Smooth muscle cell (in vitro differentiated cells): Measurements from ENCODE around the gene BUD23. TPM values are rescaled to one million over a fixed set of nuclear protein-coding genes. Genes with fewer than 3 reads are reported as not detected.

Experiments used
- DNase-seq: peaks from one replicate; lab custom pipeline; 2025; ENCODE audit not compliant: unreplicated experiment; lab: John Stamatoyannopoulos, UW
- H2AFZ ChIP-seq: fragments of 200-600 bp; sonication (generic); 2 replicates; pipeline ENCODE4 v1.6.0; 2016; ENCODE audit warnings: antibody characterized with exemption, low read depth, mild to moderate bottlenecking
- H3F3A ChIP-seq: fragments of 200-600 bp; sonication (generic); 2 replicates; pipeline ENCODE4 v1.6.0; 2017; ENCODE audit warnings: antibody characterized with exemption, low read depth
- H3K27ac ChIP-seq: fragments of 200-600 bp; sonication (generic); 2 replicates; pipeline ENCODE4 v1.5.1; 2016; ENCODE audit warnings: low read depth, mild to moderate bottlenecking
- H3K27me3 ChIP-seq: fragments of 200-600 bp; sonication (generic); 2 replicates; pipeline ENCODE4 v1.6.1; 2016; ENCODE audit warnings: low read depth, mild to moderate bottlenecking
- H3K36me3 ChIP-seq: fragments of 200-600 bp; sonication (generic); 2 replicates; pipeline ENCODE4 v1.5.1; 2016; ENCODE audit warnings: low read depth
- H3K4me1 ChIP-seq: fragments of 200-600 bp; sonication (generic); 2 replicates; pipeline ENCODE4 v1.5.1; 2016; ENCODE audit warnings: low read depth
- H3K4me2 ChIP-seq: fragments of 200-600 bp; sonication (generic); 2 replicates; pipeline ENCODE4 v1.6.0; 2016; ENCODE audit warnings: mild to moderate bottlenecking
- H3K4me3 ChIP-seq: fragments of 200-600 bp; sonication (generic); 2 replicates; pipeline ENCODE4 v1.5.1; 2016; ENCODE audit warnings: mild to moderate bottlenecking
- H3K79me2 ChIP-seq: fragments of 200-600 bp; sonication (generic); 2 replicates; pipeline ENCODE4 v1.6.0; 2016; ENCODE audit warnings: low read depth, mild to moderate bottlenecking
- H3K9ac ChIP-seq: fragments of 200-600 bp; sonication (generic); 2 replicates; pipeline ENCODE4 v1.6.0; 2016; ENCODE audit warnings: low read depth
- H3K9me3 ChIP-seq: fragments of 200-600 bp; sonication (generic); replicated peaks from 2 replicates; pipeline ENCODE4 v1.5.1; 2016; ENCODE audit warnings: low read depth
- H4K20me1 ChIP-seq: fragments of 200-600 bp; sonication (generic); 2 replicates; pipeline ENCODE4 v1.6.0; 2016; ENCODE audit warnings: low read depth
- CTCF ChIP-seq: fragments of 200-600 bp; sonication (generic); IDR thresholded peaks from 2 replicates; pipeline ENCODE4 v1.5.1; 2017; ENCODE audit warnings: borderline replicate concordance, mild to moderate bottlenecking, antibody characterized with exemption; ENCODE audit not compliant: insufficient read depth, poor library complexity, severe bottlenecking
- WGBS: methylation state at CpG from one replicate; pipeline ENCODE4 v1.1.7; 2016; ENCODE audit warnings: low lambda C conversion rate; 5-methylcytosine and 5-hydroxymethylcytosine counted together
- polyA plus RNA-seq: library from polyadenylated mRNA; unstranded; fragments of >200 nt; fragmentation: Nextera tagmentation; extraction: Ambion mirVana; gene quantifications from 2 replicates; pipeline ENCODE4 v1.2.1, GENCODE V29; 2016
- total RNA-seq: library from RNA; depleted of rRNA; stranded (reverse); fragments of >200 nt; gene quantifications from 2 replicates; pipeline ENCODE4 v1.2.3, GENCODE V29; 2014

The BUD23 gene
- total and polyA plus RNA-seq, 2 experiments from 2014 or later: 43.0 to 116 TPM

GRCh38 chr7:73730485-73730884 lies 47.1 kb downstream of the BUD23 start:
- Histone ChIP-seq H3K9me3 (no peaks in the 10 kb centered on the region), H3K4me3 (no peak overlapping the region), H3F3A (no peaks in the 10 kb centered on the region), H3K27me3 (no peaks in the 10 kb centered on the region), H3K79me2 (no peaks in the 10 kb centered on the region), H3K4me1 (no peaks in the 10 kb centered on the region), H3K4me2 (no peak overlapping the region), H2AFZ (no peak overlapping the region), H3K27ac (no peak overlapping the region), H3K9ac (no peak overlapping the region), H4K20me1 (no peaks in the 10 kb centered on the region), H3K36me3 (no peaks in the 10 kb centered on the region)
- WGBS: 56% methylated on average over 3 of the region's 3 CpGs
- no peak for DNase-seq
- no peak for TF ChIP-seq CTCF

GRCh38 chr7:73732397-73732796 lies 49.0 kb downstream of the BUD23 start:
- Histone ChIP-seq H3K4me3 (no peak overlapping the region), H3K27ac (no peak overlapping the region), H3K9ac (no peak overlapping the region), H3K9me3 (no peaks in the 10 kb centered on the region), H2AFZ (no peak overlapping the region), H3F3A (no peaks in the 10 kb centered on the region), H3K79me2 (no peaks in the 10 kb centered on the region), H3K27me3 (no peaks in the 10 kb centered on the region), H3K4me1 (no peaks in the 10 kb centered on the region), H3K4me2 (no peak overlapping the region), H3K36me3 (no peaks in the 10 kb centered on the region), H4K20me1 (no peaks in the 10 kb centered on the region)
- TF ChIP-seq CTCF: no peak
- DNase-seq: no peak
- 79% methylated on average over 2 of the region's 2 CpGs for WGBS

- Histone ChIP-seq H3K4me1 (peaks cover 3% of the 10 kb centered on the region), H3K9me3 (no peaks in the 10 kb centered on the region), H2AFZ (no peak overlapping the region), H3K4me3 (no peak overlapping the region), H3K27ac (no peak overlapping the region), H3K9ac (no peak overlapping the region), H3K79me2 (no peaks in the 10 kb centered on the region), H3K27me3 (no peaks in the 10 kb centered on the region), H3F3A (no peaks in the 10 kb centered on the region), H4K20me1 (no peaks in the 10 kb centered on the region), H3K4me2 (no peak overlapping the region), H3K36me3 (no peaks in the 10 kb centered on the region)
- peak; percentile 69 for TF ChIP-seq CTCF
- DNase-seq: peak; percentile 16
- 61% methylated on average over 16 of the region's 16 CpGs for WGBS
These were observed 51.5 kb downstream of the BUD23 start for GRCh38 chr7:73734619-73735527.

GRCh38 chr7:73735528-73735905 lies 52.1 kb downstream of the BUD23 start:
- Histone ChIP-seq H2AFZ (no peak overlapping the region), H3K27ac (no peak overlapping the region), H3K27me3 (no peaks in the 10 kb centered on the region), H3K9ac (no peak overlapping the region), H3K4me3 (no peak overlapping the region), H3F3A (no peaks in the 10 kb centered on the region), H3K79me2 (no peaks in the 10 kb centered on the region), H3K4me1 (peaks cover 3% of the 10 kb centered on the region), H4K20me1 (no peaks in the 10 kb centered on the region), H3K4me2 (no peak overlapping the region), H3K36me3 (no peaks in the 10 kb centered on the region), H3K9me3 (no peaks in the 10 kb centered on the region)
- no peak for TF ChIP-seq CTCF
- 95% methylated on average over 6 of the region's 8 CpGs for WGBS
- no peak for DNase-seq
